DOHH2 (cell line): ENCODE data around the gene FYB1.

Source experiments
- H3F3A ChIP-seq: fragments of 200-600 bp; sonication (generic), shearing (Covaris generic); 2 replicates; pipeline ENCODE4 v1.6.0; 2016; ENCODE audit warnings: antibody characterized with exemption, mild to moderate bottlenecking; ENCODE audit not compliant: control insufficient read depth, insufficient read depth
- H3K27ac ChIP-seq: fragments of 200-600 bp; sonication (generic); 2 replicates; pipeline ENCODE4 v1.5.1; 2014; ENCODE audit warnings: low read depth, mild to moderate bottlenecking, low read length, moderate library complexity
- H3K27me3 ChIP-seq: fragments of 200-600 bp; sonication (generic); 2 replicates; pipeline ENCODE4 v1.6.1; 2014; ENCODE audit warnings: mild to moderate bottlenecking, low read length, mixed read lengths; ENCODE audit not compliant: control insufficient read depth
- H3K36me3 ChIP-seq: fragments of 200-600 bp; sonication (generic); 2 replicates; pipeline ENCODE4 v1.6.1; 2014; ENCODE audit warnings: mild to moderate bottlenecking, low read length, moderate library complexity, mixed read lengths; ENCODE audit not compliant: control insufficient read depth
- H3K4me1 ChIP-seq: fragments of 200-600 bp; sonication (generic); 2 replicates; pipeline ENCODE4 v1.6.1; 2014; ENCODE audit warnings: mild to moderate bottlenecking, low read length, mixed read lengths; ENCODE audit not compliant: control insufficient read depth
- H3K4me2 ChIP-seq: fragments of 200-600 bp; sonication (generic); 2 replicates; pipeline ENCODE4 v1.6.0; 2014; ENCODE audit warnings: mild to moderate bottlenecking, low read length, moderate library complexity
- H3K4me3 ChIP-seq: fragments of 200-600 bp; sonication (generic); 2 replicates; pipeline ENCODE4 v1.5.1; 2014; ENCODE audit warnings: mild to moderate bottlenecking, low read length, mixed read lengths
- H3K79me2 ChIP-seq: fragments of 200-600 bp; sonication (generic); 2 replicates; pipeline ENCODE4 v1.6.1; 2014; ENCODE audit warnings: mild to moderate bottlenecking, low read length, mixed read lengths; ENCODE audit not compliant: control insufficient read depth
- H3K9me2 ChIP-seq: fragments of 200-600 bp; sonication (generic); replicated peaks from 2 replicates; pipeline ENCODE4 v1.6.1; 2014; ENCODE audit warnings: mild to moderate bottlenecking, low read length, mixed read lengths; ENCODE audit not compliant: control insufficient read depth
- H3K9me3 ChIP-seq: fragments of 200-600 bp; sonication (generic); 2 replicates; pipeline ENCODE4 v1.6.1; 2014; ENCODE audit warnings: antibody characterized with exemption, low read length, mixed read lengths; ENCODE audit not compliant: control insufficient read depth, insufficient read depth
- H4K20me1 ChIP-seq: fragments of 200-600 bp; sonication (generic); 2 replicates; pipeline ENCODE4 v1.6.0; 2014; ENCODE audit warnings: low read depth, mild to moderate bottlenecking, antibody characterized with exemption, low read length, moderate library complexity; ENCODE audit not compliant: control insufficient read depth, insufficient read depth
- EZH2phosphoT487 ChIP-seq: fragments of 200-600 bp; sonication (generic); IDR thresholded peaks from 2 replicates; pipeline ENCODE4 v1.6.1; 2017; ENCODE audit warnings: borderline replicate concordance, mild to moderate bottlenecking, antibody characterized with exemption, low read length, moderate library complexity, mixed read lengths
- TF ChIP-seq, protein P1 (sequence below): fragments of 200-600 bp; sonication (generic); IDR thresholded peaks from one replicate; pipeline ENCODE4 v1.5.1; 2014; ENCODE audit warnings: antibody characterized with exemption, mild to moderate bottlenecking, low read depth, low read length; ENCODE audit not compliant: poor library complexity, severe bottlenecking

Gene FYB1, protein sequence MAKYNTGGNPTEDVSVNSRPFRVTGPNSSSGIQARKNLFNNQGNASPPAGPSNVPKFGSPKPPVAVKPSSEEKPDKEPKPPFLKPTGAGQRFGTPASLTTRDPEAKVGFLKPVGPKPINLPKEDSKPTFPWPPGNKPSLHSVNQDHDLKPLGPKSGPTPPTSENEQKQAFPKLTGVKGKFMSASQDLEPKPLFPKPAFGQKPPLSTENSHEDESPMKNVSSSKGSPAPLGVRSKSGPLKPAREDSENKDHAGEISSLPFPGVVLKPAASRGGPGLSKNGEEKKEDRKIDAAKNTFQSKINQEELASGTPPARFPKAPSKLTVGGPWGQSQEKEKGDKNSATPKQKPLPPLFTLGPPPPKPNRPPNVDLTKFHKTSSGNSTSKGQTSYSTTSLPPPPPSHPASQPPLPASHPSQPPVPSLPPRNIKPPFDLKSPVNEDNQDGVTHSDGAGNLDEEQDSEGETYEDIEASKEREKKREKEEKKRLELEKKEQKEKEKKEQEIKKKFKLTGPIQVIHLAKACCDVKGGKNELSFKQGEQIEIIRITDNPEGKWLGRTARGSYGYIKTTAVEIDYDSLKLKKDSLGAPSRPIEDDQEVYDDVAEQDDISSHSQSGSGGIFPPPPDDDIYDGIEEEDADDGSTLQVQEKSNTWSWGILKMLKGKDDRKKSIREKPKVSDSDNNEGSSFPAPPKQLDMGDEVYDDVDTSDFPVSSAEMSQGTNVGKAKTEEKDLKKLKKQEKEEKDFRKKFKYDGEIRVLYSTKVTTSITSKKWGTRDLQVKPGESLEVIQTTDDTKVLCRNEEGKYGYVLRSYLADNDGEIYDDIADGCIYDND

DNA sequence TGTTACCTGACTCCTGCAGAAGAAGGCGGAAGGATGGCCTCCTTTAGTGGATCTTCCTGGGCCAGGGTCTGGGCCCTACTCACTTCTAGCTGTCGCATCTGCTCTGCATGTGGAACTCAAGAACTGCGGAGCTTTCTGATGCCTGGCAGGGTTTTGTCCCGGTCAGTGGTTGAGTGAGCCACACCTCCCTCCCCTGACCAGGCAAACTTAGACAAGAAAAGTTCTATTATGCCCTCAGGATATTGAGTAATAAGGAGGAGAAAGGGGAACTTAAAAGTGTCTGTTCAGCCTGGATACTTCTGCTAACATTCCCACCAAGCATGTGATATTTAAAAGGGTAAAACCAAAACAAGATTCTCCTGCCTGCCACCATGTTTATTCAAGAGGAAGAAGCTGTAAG, at the start of gene FYB1:
TSS of gene FYB1 (minus strand) at position 127 of the 400 bp plus-strand sequence. CDS start 16,603 bp downstream, outside the sequence.
- TF ChIP-seq, protein P1, sequence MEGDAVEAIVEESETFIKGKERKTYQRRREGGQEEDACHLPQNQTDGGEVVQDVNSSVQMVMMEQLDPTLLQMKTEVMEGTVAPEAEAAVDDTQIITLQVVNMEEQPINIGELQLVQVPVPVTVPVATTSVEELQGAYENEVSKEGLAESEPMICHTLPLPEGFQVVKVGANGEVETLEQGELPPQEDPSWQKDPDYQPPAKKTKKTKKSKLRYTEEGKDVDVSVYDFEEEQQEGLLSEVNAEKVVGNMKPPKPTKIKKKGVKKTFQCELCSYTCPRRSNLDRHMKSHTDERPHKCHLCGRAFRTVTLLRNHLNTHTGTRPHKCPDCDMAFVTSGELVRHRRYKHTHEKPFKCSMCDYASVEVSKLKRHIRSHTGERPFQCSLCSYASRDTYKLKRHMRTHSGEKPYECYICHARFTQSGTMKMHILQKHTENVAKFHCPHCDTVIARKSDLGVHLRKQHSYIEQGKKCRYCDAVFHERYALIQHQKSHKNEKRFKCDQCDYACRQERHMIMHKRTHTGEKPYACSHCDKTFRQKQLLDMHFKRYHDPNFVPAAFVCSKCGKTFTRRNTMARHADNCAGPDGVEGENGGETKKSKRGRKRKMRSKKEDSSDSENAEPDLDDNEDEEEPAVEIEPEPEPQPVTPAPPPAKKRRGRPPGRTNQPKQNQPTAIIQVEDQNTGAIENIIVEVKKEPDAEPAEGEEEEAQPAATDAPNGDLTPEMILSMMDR = no peak
- no peak for TF ChIP-seq EZH2phosphoT487
- H3K27me3 ChIP-seq = no peaks in the 10 kb centered on the region
- H4K20me1 ChIP-seq = no peaks in the 10 kb centered on the region
- no peaks in the 10 kb centered on the region for H3K9me2 ChIP-seq
- no peaks in the 10 kb centered on the region for H3K36me3 ChIP-seq
- H3K4me3 ChIP-seq = no peak within 1 kb of the TSS
- H3K9me3 ChIP-seq = no peaks in the 10 kb centered on the region
- H3K4me1 ChIP-seq = no peaks in the 10 kb centered on the region
- no peaks in the 10 kb centered on the region for H3F3A ChIP-seq
- H3K79me2 ChIP-seq = no peaks in the 10 kb centered on the region
- H3K27ac ChIP-seq = no peak within 1 kb of the TSS
- H3K4me2 ChIP-seq = no peak within 1 kb of the TSS

DNA sequence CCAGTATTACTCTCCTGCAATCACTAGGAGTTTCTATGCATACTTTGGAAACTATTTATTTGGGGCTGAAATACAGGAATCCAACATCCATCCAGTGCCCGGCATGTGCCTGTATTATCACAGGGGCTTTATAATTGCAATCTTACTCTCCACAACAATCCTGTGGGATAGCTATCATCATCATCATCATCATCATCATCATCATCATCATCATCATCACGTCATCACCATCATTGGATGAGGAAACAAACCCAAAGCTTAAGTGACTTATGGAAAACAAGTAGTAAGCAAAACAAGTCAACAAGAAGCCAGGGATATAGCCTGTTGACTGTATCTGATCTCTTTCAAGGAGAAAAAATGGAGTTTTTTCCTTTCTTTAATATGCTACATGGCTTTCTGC, 47.8 kb upstream of the FYB1 start:
- Histone ChIP-seq H3K27me3 (no peaks in the 10 kb centered on the region), H3F3A (no peaks in the 10 kb centered on the region), H3K9me2 (no peaks in the 10 kb centered on the region), H3K4me2 (no peak overlapping the region), H3K9me3 (no peaks in the 10 kb centered on the region), H3K4me1 (no peaks in the 10 kb centered on the region), H3K27ac (no peak overlapping the region), H3K36me3 (no peaks in the 10 kb centered on the region), H3K79me2 (no peaks in the 10 kb centered on the region), H4K20me1 (no peaks in the 10 kb centered on the region), H3K4me3 (no peak overlapping the region)
- TF ChIP-seq EZH2phosphoT487 = no peak
- TF ChIP-seq, protein P1 = no peak

DNA sequence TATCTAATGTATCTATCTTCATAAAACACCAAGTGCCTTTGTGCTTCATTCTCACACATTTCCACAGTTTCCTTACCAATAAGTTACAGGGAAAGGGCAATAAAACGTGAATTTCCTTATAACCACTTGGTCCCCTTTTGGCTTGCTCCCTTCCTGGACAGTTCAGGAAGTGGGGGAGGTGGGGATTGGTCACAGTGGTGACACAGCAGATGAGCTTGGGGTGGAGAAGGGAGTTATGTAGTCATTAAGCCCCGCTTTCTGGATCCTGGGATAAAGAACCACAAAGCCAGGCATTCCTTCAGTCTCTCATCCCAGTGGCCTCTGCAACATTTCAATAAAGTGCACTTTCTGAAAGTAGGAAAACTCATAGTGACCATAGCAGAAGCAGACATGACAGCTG, 47.1 kb upstream of the FYB1 start:
- H3K36me3 ChIP-seq = no peaks in the 10 kb centered on the region
- no peaks in the 10 kb centered on the region for H4K20me1 ChIP-seq
- H3K27me3 ChIP-seq = no peaks in the 10 kb centered on the region
- no peaks in the 10 kb centered on the region for H3K9me2 ChIP-seq
- H3K9me3 ChIP-seq = no peaks in the 10 kb centered on the region
- H3K4me3 ChIP-seq = no peak overlapping the region
- H3F3A ChIP-seq = no peaks in the 10 kb centered on the region
- no peak overlapping the region for H3K4me2 ChIP-seq
- no peaks in the 10 kb centered on the region for H3K4me1 ChIP-seq
- H3K79me2 ChIP-seq = no peaks in the 10 kb centered on the region
- no peak overlapping the region for H3K27ac ChIP-seq
- TF ChIP-seq, protein P1 = no peak
- no peak for TF ChIP-seq EZH2phosphoT487
